Mesendoderm (in vitro differentiated cells): ENCODE results near the gene PRKCA.
"Not testable (repeated sequence)": the region's sequence is repeated elsewhere in the genome, so short reads cannot be mapped to it uniquely, and the experiment has no call there.

Source experiments
- DNase-seq: peaks from one replicate; pipeline ENCODE4 v3.0.0; 2013
- H2AK5ac ChIP-seq: 2 replicates; pipeline ENCODE4 v1.6.1; 2013; ENCODE audit warnings: low read length, inconsistent platforms
- H2BK120ac ChIP-seq: 2 replicates; pipeline ENCODE4 v1.6.1; 2013; ENCODE audit warnings: low read depth, mild to moderate bottlenecking, low read length, moderate library complexity, mixed read lengths
- H2BK15ac ChIP-seq: replicated peaks from 2 replicates; pipeline ENCODE4 v1.6.1; 2013; ENCODE audit warnings: low read depth, mild to moderate bottlenecking, moderate library complexity
- H2BK5ac ChIP-seq: 2 replicates; pipeline ENCODE4 v1.6.1; 2013; ENCODE audit warnings: low read length, inconsistent platforms
- H3K18ac ChIP-seq: 2 replicates; pipeline ENCODE4 v1.6.1; 2013; ENCODE audit warnings: mild to moderate bottlenecking, low read length, mixed read lengths
- H3K23ac ChIP-seq: one replicate; pipeline ENCODE4 v1.6.1; 2013; ENCODE audit warnings: low read length
- H3K27ac ChIP-seq: 2 replicates; pipeline ENCODE4 v1.5.1; 2013; ENCODE audit warnings: low read depth, mild to moderate bottlenecking, inconsistent platforms, low read length, moderate library complexity
- H3K27me3 ChIP-seq: 2 replicates; pipeline ENCODE4 v1.6.1; 2013; ENCODE audit warnings: low read length, control low read depth, mild to moderate bottlenecking, inconsistent platforms; ENCODE audit not compliant: insufficient read depth, poor library complexity
- H3K36me3 ChIP-seq: 2 replicates; pipeline ENCODE4 v1.6.1; 2013; ENCODE audit warnings: low read length, inconsistent platforms; ENCODE audit not compliant: control insufficient read depth, insufficient read depth
- H3K4ac ChIP-seq: one replicate; pipeline ENCODE4 v1.6.1; 2013; ENCODE audit warnings: low read depth, mild to moderate bottlenecking, low read length, moderate library complexity
- H3K4me1 ChIP-seq: 2 replicates; pipeline ENCODE4 v1.6.1; 2013; ENCODE audit warnings: low read depth, low read length, inconsistent platforms; ENCODE audit not compliant: control insufficient read depth
- H3K4me2 ChIP-seq: 2 replicates; pipeline ENCODE4 v1.6.1; 2013; ENCODE audit warnings: low read length
- H3K4me3 ChIP-seq: 2 replicates; pipeline ENCODE4 v1.5.1; 2013; ENCODE audit warnings: mild to moderate bottlenecking, low read length
- H3K56ac ChIP-seq: one replicate; pipeline ENCODE4 v1.6.1; 2013; ENCODE audit warnings: low read length
- H3K79me1 ChIP-seq: 2 replicates; pipeline ENCODE4 v1.6.1; 2013; ENCODE audit warnings: low read length, inconsistent platforms
- H3K79me2 ChIP-seq: 2 replicates; pipeline ENCODE4 v1.6.1; 2013; ENCODE audit warnings: mild to moderate bottlenecking, low read length; ENCODE audit not compliant: control insufficient read depth, insufficient read depth
- H3K9ac ChIP-seq: 2 replicates; pipeline ENCODE4 v1.6.1; 2013; ENCODE audit warnings: low read length, inconsistent platforms
- H4K5ac ChIP-seq: one replicate; pipeline ENCODE4 v1.6.1; 2013; ENCODE audit warnings: low read length
- H4K8ac ChIP-seq: one replicate; pipeline ENCODE4 v1.6.1; 2013; ENCODE audit warnings: low read depth, mild to moderate bottlenecking, control low read depth, low read length, moderate library complexity
- WGBS: extraction: QIAGEN DNeasy Blood & Tissue Kit; methylation state at CpG from one replicate; pipeline ENCODE4 v1.1.7; 2013; ENCODE audit warnings: low lambda C conversion rate, missing lambda C conversion rate; ENCODE audit not compliant: insufficient coverage; ENCODE audit errors: extremely low coverage; 5-methylcytosine and 5-hydroxymethylcytosine counted together

The PRKCA gene

GRCh38 chr17:66395961-66396360 lies 93.5 kb downstream of the PRKCA start:
- no peak overlapping the region for H4K8ac ChIP-seq
- H3K36me3 ChIP-seq, result no peaks in the 10 kb centered on the region
- no peaks in the 10 kb centered on the region for H3K79me1 ChIP-seq
- H2BK120ac ChIP-seq, result no peak overlapping the region
- H3K4me2 ChIP-seq, result no peak overlapping the region
- H4K5ac ChIP-seq, result no peak overlapping the region
- no peaks in the 10 kb centered on the region for H3K4me1 ChIP-seq
- H3K79me2 ChIP-seq, result no peaks in the 10 kb centered on the region
- no peak overlapping the region for H3K9ac ChIP-seq
- H2AK5ac ChIP-seq, result no peak overlapping the region
- no peak for DNase-seq
- H2BK5ac ChIP-seq, result no peak overlapping the region
- H3K4me3 ChIP-seq, result no peak overlapping the region
- H3K4ac ChIP-seq, result no peak overlapping the region
- H3K18ac ChIP-seq, result no peak overlapping the region
- no peak overlapping the region for H3K27ac ChIP-seq
- H3K56ac ChIP-seq, result no peak overlapping the region
- H2BK15ac ChIP-seq, result no peak overlapping the region
- no peaks in the 10 kb centered on the region for H3K27me3 ChIP-seq
- no peak overlapping the region for H3K23ac ChIP-seq

- Histone ChIP-seq H4K8ac (no peak overlapping the region), H3K79me2 (no peaks in the 10 kb centered on the region), H4K5ac (no peak overlapping the region), H2BK5ac (no peak overlapping the region), H2AK5ac (no peak overlapping the region), H3K36me3 (no peaks in the 10 kb centered on the region), H3K56ac (no peak overlapping the region), H3K4me1 (no peaks in the 10 kb centered on the region), H3K23ac (no peak overlapping the region), H3K18ac (no peak overlapping the region), H3K27ac (no peak overlapping the region), H2BK120ac (no peak overlapping the region), H3K4ac (no peak overlapping the region), H3K79me1 (no peaks in the 10 kb centered on the region), H3K9ac (no peak overlapping the region), H2BK15ac (no peak overlapping the region), H3K4me3 (no peak overlapping the region), H3K4me2 (no peak overlapping the region), H3K27me3 (no peaks in the 10 kb centered on the region)
- DNase-seq, result no peak
- WGBS, result no CpG with 5 or more reads among the region's 3 CpGs
These were observed 95.1 kb downstream of the PRKCA start for GRCh38 chr17:66397486-66397885.

DNA sequence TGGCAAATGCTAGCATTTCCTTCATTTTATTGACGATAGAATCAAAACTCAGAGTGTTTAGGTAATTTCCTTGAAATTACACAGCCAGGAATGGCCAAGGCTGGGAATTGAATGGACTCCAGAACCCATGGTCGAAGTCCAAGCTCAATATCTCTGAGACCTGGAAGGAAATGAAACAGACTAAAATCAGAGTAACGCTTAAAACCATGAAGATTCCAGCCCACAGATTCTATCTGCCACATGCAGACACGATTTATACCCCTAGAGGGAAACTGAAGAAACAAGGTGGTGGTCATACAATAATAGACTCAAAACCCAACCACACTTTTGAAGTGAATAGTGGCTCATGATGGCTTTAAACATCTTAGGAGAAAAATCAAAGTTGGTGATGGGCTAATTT lies 95.6 kb downstream of the PRKCA start:
- Histone ChIP-seq H3K4me2 (no peak overlapping the region), H2AK5ac (no peak overlapping the region), H3K79me2 (no peaks in the 10 kb centered on the region), H4K5ac (no peak overlapping the region), H4K8ac (no peak overlapping the region), H3K18ac (no peak overlapping the region), H3K23ac (no peak overlapping the region), H3K4me1 (no peaks in the 10 kb centered on the region), H3K9ac (no peak overlapping the region), H3K56ac (no peak overlapping the region), H3K4me3 (no peak overlapping the region), H3K27ac (no peak overlapping the region), H2BK5ac (no peak overlapping the region), H3K27me3 (no peaks in the 10 kb centered on the region), H2BK120ac (no peak overlapping the region), H3K36me3 (no peaks in the 10 kb centered on the region), H3K4ac (no peak overlapping the region), H3K79me1 (no peaks in the 10 kb centered on the region), H2BK15ac (no peak overlapping the region)
- no peak for DNase-seq
- no CpG with 5 or more reads among the region's 4 CpGs for WGBS

DNA sequence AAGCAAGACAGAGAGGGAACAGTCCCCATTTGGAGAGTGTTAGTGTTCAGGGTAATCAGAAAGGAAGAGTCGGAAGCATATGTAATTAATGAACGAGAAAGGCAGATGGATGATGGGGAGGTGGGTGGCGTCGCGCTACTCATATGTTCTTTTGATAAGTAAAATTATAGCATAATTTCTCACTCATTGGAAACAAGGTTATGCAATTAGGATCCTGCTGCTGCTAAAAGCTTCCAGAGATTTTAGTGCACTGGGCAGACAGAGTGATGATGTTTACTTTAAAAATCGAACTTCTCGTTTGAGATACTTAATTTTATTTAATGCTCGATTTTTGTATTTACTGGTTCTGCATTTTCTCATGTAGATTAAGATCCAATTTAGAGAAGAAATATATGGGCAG lies 96.2 kb downstream of the PRKCA start:
- no CpG with 5 or more reads among the region's 8 CpGs for WGBS
- no peak overlapping the region for H2AK5ac ChIP-seq
- H3K79me2 ChIP-seq, result no peaks in the 10 kb centered on the region
- H3K9ac ChIP-seq, result no peak overlapping the region
- H3K36me3 ChIP-seq, result no peaks in the 10 kb centered on the region
- no peak overlapping the region for H3K4me3 ChIP-seq
- no peak overlapping the region for H3K23ac ChIP-seq
- no peak overlapping the region for H2BK15ac ChIP-seq
- H3K79me1 ChIP-seq, result no peaks in the 10 kb centered on the region
- DNase-seq, result no peak
- no peaks in the 10 kb centered on the region for H3K27me3 ChIP-seq
- H3K56ac ChIP-seq, result no peak overlapping the region
- H3K4ac ChIP-seq, result no peak overlapping the region
- H3K18ac ChIP-seq, result no peak overlapping the region
- no peaks in the 10 kb centered on the region for H3K4me1 ChIP-seq
- H3K27ac ChIP-seq, result no peak overlapping the region
- H2BK5ac ChIP-seq, result no peak overlapping the region
- no peak overlapping the region for H2BK120ac ChIP-seq
- H3K4me2 ChIP-seq, result no peak overlapping the region
- no peak overlapping the region for H4K5ac ChIP-seq
- no peak overlapping the region for H4K8ac ChIP-seq

DNA sequence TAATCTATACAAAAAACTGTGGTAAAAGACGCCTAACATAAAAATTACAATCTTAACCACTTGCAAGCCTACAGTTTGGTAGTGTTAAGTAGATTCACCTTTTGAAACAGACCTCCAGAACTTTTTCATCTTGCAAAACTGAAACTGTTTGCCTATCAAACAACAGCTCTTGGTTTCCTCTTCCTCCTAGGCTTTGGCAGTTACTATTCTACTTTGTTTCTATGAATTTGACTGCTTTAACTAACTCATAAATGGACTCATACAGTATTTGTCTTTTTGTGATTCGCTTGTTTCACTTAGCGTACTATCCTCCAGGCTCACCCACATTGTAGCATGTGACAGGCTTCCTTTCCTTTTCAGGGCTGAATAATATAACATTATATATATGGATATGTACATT lies 97.0 kb downstream of the PRKCA start:
- H2BK15ac ChIP-seq, result no peak overlapping the region
- H3K79me2 ChIP-seq, result no peaks in the 10 kb centered on the region
- H2AK5ac ChIP-seq, result no peak overlapping the region
- no peak for DNase-seq
- WGBS, result no CpG with 5 or more reads among the region's 3 CpGs
- H3K4me1 ChIP-seq, result no peaks in the 10 kb centered on the region
- no peaks in the 10 kb centered on the region for H3K36me3 ChIP-seq
- no peak overlapping the region for H3K27ac ChIP-seq
- H3K79me1 ChIP-seq, result no peaks in the 10 kb centered on the region
- H3K4ac ChIP-seq, result no peak overlapping the region
- H2BK5ac ChIP-seq, result no peak overlapping the region
- no peak overlapping the region for H4K5ac ChIP-seq
- H2BK120ac ChIP-seq, result no peak overlapping the region
- no peak overlapping the region for H4K8ac ChIP-seq
- no peak overlapping the region for H3K4me2 ChIP-seq
- no peak overlapping the region for H3K56ac ChIP-seq
- no peak overlapping the region for H3K18ac ChIP-seq
- H3K9ac ChIP-seq, result no peak overlapping the region
- H3K4me3 ChIP-seq, result no peak overlapping the region
- H3K23ac ChIP-seq, result no peak overlapping the region
- H3K27me3 ChIP-seq, result no peaks in the 10 kb centered on the region

DNA sequence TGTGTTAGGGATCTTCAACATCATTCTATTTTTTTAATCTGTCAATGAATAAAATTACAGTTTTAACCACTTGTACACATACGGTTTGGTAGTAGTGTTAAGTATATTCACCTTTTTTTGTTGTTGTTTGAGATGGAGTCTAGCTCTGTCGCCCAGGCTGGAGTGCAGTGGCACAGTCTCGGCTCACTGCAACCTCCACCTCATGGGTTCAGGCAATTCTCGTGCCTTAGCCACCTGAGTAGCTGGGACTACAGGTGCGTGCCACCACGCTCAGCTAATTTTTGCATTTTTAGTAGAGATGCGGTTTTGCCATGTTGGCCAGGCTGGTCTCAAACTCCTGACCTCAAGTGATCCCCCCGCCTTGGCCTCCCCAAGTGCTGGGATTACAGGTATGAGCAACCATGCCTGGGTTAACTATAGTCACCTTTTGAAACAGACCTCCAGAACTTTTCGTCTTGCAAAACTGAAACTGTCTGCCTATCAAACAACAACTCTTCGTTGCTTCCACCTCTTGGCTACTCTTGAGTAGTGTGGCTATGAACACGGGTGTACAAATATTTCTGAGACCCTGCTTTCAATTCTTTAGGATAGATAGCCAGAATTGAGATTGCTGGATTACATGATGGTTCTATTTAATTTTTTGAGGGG lies 97.8 kb downstream of the PRKCA start:
- WGBS, result no CpG with 5 or more reads among the region's 11 CpGs

More for the DNA sequence above, 97.8 kb downstream of the PRKCA start:
- H3K79me1 ChIP-seq, H3K27me3 ChIP-seq, H3K4ac ChIP-seq, DNase-seq, H2AK5ac ChIP-seq, H3K56ac ChIP-seq, H3K79me2 ChIP-seq, H2BK15ac ChIP-seq, H4K5ac ChIP-seq, H2BK120ac ChIP-seq, H3K27ac ChIP-seq, H4K8ac ChIP-seq, H3K4me1 ChIP-seq, H3K23ac ChIP-seq, H3K9ac ChIP-seq, H2BK5ac ChIP-seq, H3K4me3 ChIP-seq, H3K4me2 ChIP-seq, H3K36me3 ChIP-seq, H3K18ac ChIP-seq: not testable (repeated sequence)
